ENCODE data around the gene TPRG1L.

Gene TPRG1L

GRCh38 chr1:3632716-3633343, 8.0 kb downstream of the TPRG1L start:
- DNase-seq (ENCODE audit: low read depth, low spot score) = no peak
- H3K4me3 ChIP-seq (ENCODE audit: low read depth, low read length) = no peak overlapping the region
- TF ChIP-seq CTCF (IDR thresholded peaks at IDR 0.05; ENCODE audit: low read depth, low read length) = no peak
- in situ Hi-C loops (cut with HindIII; ENCODE audit: low sequenced_read_pairs) = loop anchor here (25.0 kb wide), 1 partner anchor 96 kb away; no protein-coding TSS in a partner anchor

- DNase-seq (ENCODE audit: low read depth, low spot score) = no peak
- in situ Hi-C loops (cut with HindIII; ENCODE audit: low sequenced_read_pairs) = loop anchor here (25.0 kb wide), 1 partner anchor 96 kb away; no protein-coding TSS in a partner anchor
- TF ChIP-seq CTCF (IDR thresholded peaks at IDR 0.05; ENCODE audit: low read depth, low read length) = no peak
- H3K4me3 ChIP-seq (ENCODE audit: low read depth, low read length) = no peak overlapping the region
Observed at GRCh38 chr1:3633344-3634058, 8.7 kb downstream of the TPRG1L start.

GRCh38 chr1:3634059-3634800, 9.4 kb downstream of the TPRG1L start:
- DNase-seq (ENCODE audit: low read depth, low spot score) = no peak
- in situ Hi-C loops (cut with HindIII; ENCODE audit: low sequenced_read_pairs) = loop anchor here (25.0 kb wide), 1 partner anchor 97 kb away; no protein-coding TSS in a partner anchor
- H3K4me3 ChIP-seq (ENCODE audit: low read depth, low read length) = no peak overlapping the region
- no peak for TF ChIP-seq CTCF (IDR thresholded peaks at IDR 0.05; ENCODE audit: low read depth, low read length)

GRCh38 chr1:3636080-3636479, 11.3 kb downstream of the TPRG1L start:
- TF ChIP-seq CTCF (IDR thresholded peaks at IDR 0.05; ENCODE audit: low read depth, low read length) = no peak
- DNase-seq (ENCODE audit: low read depth, low spot score) = no peak
- in situ Hi-C loops (cut with HindIII; ENCODE audit: low sequenced_read_pairs) = loop anchor here (25.0 kb wide), 1 partner anchor 99 kb away; no protein-coding TSS in a partner anchor
- no peak overlapping the region for H3K4me3 ChIP-seq (ENCODE audit: low read depth, low read length)

- no peak for TF ChIP-seq CTCF (IDR thresholded peaks at IDR 0.05; ENCODE audit: low read depth, low read length)
- in situ Hi-C loops (cut with HindIII; ENCODE audit: low sequenced_read_pairs) = loop anchor here (25.0 kb wide), 1 partner anchor 99 kb away; no protein-coding TSS in a partner anchor
- H3K4me3 ChIP-seq (ENCODE audit: low read depth, low read length) = no peak overlapping the region
- DNase-seq (ENCODE audit: low read depth, low spot score) = no peak
Observed at GRCh38 chr1:3636531-3636930, 11.7 kb downstream of the TPRG1L start.

GRCh38 chr1:3638027-3638426, 13.2 kb downstream of the TPRG1L start:
- in situ Hi-C loops (cut with HindIII; ENCODE audit: low sequenced_read_pairs) = loop anchor here (25.0 kb wide), 1 partner anchor 101 kb away; no protein-coding TSS in a partner anchor
- no peak for TF ChIP-seq CTCF (IDR thresholded peaks at IDR 0.05; ENCODE audit: low read depth, low read length)
- no peak for DNase-seq (ENCODE audit: low read depth, low spot score)
- no peak overlapping the region for H3K4me3 ChIP-seq (ENCODE audit: low read depth, low read length)

Measured in astrocyte of the spinal cord (primary cell).